ENCODE measurements around the gene ABO. TPM values are rescaled to one million over a fixed set of nuclear protein-coding genes. Genes with fewer than 3 reads are reported as not detected.

ABO gene
- total and polyA plus RNA-seq, 10 of the 15 experiments (the other 5 are each of a cell fraction or from before 2014, with no cell fraction given) = 0.10 TPM; not detected in 9

DNA sequence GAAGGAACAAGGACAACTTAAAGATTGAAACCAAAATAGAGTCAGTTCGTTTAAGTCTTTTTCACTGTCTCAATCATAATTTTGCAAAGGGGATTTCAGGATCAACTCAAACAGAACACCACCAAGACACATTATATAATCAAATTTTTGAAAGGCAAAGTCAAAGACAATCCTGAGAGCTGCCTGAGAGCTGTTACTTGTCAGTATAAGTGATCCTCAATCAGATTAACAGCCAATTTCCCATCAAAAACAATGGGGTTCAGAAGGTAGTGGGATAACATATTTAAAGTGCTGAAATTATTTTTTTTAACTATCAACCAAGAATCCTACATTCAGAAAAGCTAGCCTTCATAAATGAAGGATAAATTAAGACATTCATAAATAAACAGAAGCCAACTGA, 19.3 kb upstream of the ABO start:
- Histone ChIP-seq H3K4me1 (ENCODE audit: control insufficient read depth, insufficient read depth, low read length) (no peaks in the 10 kb centered on the region), H3K9me3 (replicated peaks; ENCODE audit: control insufficient read depth, insufficient read depth, low read length) (peaks cover 4% of the 10 kb centered on the region; the same call in 1 of the 3 replicates), H2AFZ (ENCODE audit: control insufficient read depth, low read depth, low read length) (no peak overlapping the region), H3K36me3 (ENCODE audit: control insufficient read depth in 2 of 2, insufficient read depth in 2 of 2, low read length in 1 of 2) (no peaks in the 10 kb centered on the region), H4K20me1 (ENCODE audit: control insufficient read depth, insufficient read depth) (no peaks in the 10 kb centered on the region), H3K79me2 (ENCODE audit: control insufficient read depth, insufficient read depth, low read length) (no peaks in the 10 kb centered on the region), H3K9ac (ENCODE audit: control insufficient read depth, insufficient read depth, low read length) (no peak overlapping the region), H3K27me3 (replicated peaks in 1 of 2; ENCODE audit: control insufficient read depth in 2 of 2, insufficient read depth in 2 of 2, low read length in 1 of 2) (no peaks in the 10 kb centered on the region), H3K4me2 (ENCODE audit: control insufficient read depth, insufficient read depth) (no peak overlapping the region), H3K4me3 (no peak overlapping the region), H3K27ac (ENCODE audit: control insufficient read depth, insufficient read depth) (no peak overlapping the region)
- CTCF ChIA-PET = no interaction called here
- POLR2A ChIA-PET = no interaction called here
- SMC1A ChIA-PET (ENCODE audit: uncharacterized antibody, unreplicated experiment) = no interaction called here
- no TSS peak for BruUV-seq (replicated peaks)
- no peak for ATAC-seq
- no peak for DNase-seq (ENCODE audit: low read depth, low spot score)
- RAD21 ChIA-PET (ENCODE audit: unreplicated experiment) = no interaction called here
- intact Hi-C loops (cut with micrococcal nuclease; ENCODE audit: unreplicated experiment) (no loop called here), in situ Hi-C loops (cut with MboI) (no loop called here)
- WGBS (ENCODE audit: insufficient coverage, insufficient replicate concordance, low lambda C conversion rate, missing lambda C conversion rate) = 13% methylated on average over 1 of the region's 1 CpG
- no peak for FAIRE-seq
- no peak for TF ChIP-seq HDAC6 (IDR thresholded peaks at IDR 0.05; ENCODE audit: unreplicated experiment)
- TF ChIP-seq, protein P1, sequence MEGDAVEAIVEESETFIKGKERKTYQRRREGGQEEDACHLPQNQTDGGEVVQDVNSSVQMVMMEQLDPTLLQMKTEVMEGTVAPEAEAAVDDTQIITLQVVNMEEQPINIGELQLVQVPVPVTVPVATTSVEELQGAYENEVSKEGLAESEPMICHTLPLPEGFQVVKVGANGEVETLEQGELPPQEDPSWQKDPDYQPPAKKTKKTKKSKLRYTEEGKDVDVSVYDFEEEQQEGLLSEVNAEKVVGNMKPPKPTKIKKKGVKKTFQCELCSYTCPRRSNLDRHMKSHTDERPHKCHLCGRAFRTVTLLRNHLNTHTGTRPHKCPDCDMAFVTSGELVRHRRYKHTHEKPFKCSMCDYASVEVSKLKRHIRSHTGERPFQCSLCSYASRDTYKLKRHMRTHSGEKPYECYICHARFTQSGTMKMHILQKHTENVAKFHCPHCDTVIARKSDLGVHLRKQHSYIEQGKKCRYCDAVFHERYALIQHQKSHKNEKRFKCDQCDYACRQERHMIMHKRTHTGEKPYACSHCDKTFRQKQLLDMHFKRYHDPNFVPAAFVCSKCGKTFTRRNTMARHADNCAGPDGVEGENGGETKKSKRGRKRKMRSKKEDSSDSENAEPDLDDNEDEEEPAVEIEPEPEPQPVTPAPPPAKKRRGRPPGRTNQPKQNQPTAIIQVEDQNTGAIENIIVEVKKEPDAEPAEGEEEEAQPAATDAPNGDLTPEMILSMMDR (IDR thresholded peaks at IDR 0.05 in 2 of 3, conservative IDR thresholded peaks at IDR 0.05 in 1 of 3; ENCODE audit: control insufficient read depth in 2 of 3, extremely low read depth in 1 of 3, insufficient read depth in 1 of 3, low read depth in 3 of 3, low read length in 3 of 3) = no peak
- TF ChIP-seq FOS (IDR thresholded peaks at IDR 0.05; ENCODE audit: borderline replicate concordance, extremely low read depth, insufficient read length) = no peak
- no peak for TF ChIP-seq HDAC2 (IDR thresholded peaks at IDR 0.05)
- TF ChIP-seq STAT1 (conservative IDR thresholded peaks at IDR 0.05) = no peak
- no peak for TF ChIP-seq HCFC1 (IDR thresholded peaks at IDR 0.05; ENCODE audit: low read length)

Measured in GM12878 (cell line).